Measurements from ENCODE around the gene DEPP1.
A peak's percentile ranks its signal among the peaks of the same experiment; 100 is the strongest.

DEPP1 gene

DNA sequence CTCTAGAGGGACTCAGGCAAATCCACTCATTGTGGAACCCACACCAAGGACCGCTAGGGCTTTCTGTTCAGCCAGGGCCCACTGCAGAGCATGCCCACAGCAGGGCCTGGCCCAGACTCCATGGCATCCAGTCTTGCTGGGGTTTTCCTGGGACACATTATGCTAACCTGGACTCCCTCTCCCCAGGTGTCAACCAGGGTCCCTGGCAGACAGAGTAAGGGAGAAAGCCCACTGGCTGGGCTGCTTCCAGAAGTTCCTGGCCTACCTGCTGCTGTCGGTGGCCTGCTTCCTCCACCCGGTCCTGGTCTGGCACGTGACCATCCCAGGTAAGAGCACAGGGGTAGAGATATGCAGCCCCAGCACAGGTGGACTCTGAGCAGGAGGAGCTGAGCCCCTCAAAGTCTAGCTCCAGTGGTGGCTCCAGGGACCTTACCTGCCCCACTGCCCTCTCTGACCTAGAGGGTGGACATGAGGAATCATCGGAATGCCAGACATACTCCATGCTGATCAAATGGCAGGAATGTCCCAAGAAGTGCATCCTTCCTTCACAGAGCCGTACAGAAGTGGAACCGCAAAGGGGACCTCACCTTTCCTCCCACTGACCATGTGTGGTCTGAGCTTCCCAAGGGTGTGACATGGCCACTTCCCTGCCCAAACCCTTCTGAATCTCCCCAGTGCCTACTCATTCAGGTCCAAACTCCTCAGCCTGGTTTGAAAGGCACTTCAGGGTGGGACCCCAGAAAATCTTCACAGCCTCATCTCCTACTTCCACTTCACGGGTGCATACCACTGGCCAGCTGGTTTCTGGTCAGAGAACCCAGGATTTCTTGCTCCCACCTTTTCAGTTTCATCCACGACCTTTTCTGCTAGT lies 44.9 kb downstream of the DEPP1 start:
- Mint-ChIP-seq H3K4me3 (no peak overlapping the region), H3K27ac (no peak overlapping the region), H3K36me3 (ENCODE audit: low read depth) (no peaks in the 10 kb centered on the region), H3K27me3 (peaks cover 5% of the 10 kb centered on the region), H3K9me3 (peaks cover 2% of the 10 kb centered on the region), H3K4me1 (ENCODE audit: low read depth) (peaks cover 2% of the 10 kb centered on the region)
- no peak for DNase-seq

DNA sequence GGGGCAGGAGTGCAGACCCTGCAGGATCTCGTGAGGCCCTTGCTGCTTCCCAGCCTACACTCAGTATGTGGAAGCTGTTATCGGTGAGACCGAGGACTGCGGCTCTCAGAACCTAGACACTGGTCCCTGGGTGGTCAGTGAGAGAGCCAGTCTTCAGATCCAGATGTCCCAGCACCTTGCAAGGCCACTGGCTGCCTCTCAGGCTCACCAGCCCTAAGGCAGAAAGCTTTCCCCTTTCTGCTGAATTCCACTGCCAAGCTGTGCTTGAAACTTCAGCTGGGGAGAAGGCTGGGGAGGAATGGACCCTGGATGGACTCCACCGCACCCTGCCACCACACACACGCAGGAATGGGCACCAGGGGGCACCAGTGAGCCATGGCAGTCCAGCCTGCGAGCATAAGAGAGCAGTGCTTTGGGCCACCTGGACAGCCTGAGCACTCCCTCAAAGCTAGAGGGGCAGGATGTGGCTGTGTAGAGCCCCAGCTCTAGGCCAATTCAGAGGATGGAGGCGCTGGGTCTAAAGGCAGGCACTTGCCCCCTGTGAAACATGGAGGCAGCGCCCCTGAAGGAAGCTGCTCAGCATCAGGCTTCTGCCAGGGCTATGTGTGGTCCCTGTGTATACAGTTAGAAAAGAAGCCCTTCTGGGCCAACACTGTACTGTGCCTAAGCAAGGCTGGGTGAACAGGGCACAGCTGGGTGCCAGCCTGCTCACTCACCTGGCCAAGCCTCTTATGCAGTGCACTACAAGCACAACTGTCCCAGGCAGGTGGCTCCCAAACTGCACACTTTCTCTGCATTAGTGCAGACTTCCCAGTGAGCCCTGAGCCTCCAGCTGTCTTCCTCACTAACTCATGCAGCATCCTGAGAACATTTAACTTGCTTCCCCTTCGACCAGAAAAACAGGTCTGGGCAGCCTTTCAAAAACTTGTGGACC lies 45.8 kb downstream of the DEPP1 start:
- Mint-ChIP-seq H3K36me3 (ENCODE audit: low read depth) (no peaks in the 10 kb centered on the region), H3K9me3 (no peaks in the 10 kb centered on the region), H3K27ac (no peak overlapping the region), H3K4me3 (no peak overlapping the region), H3K4me1 (ENCODE audit: low read depth) (peaks cover 2% of the 10 kb centered on the region), H3K27me3 (peaks cover 2% of the 10 kb centered on the region)
- peak; percentile 89 for DNase-seq

DNA sequence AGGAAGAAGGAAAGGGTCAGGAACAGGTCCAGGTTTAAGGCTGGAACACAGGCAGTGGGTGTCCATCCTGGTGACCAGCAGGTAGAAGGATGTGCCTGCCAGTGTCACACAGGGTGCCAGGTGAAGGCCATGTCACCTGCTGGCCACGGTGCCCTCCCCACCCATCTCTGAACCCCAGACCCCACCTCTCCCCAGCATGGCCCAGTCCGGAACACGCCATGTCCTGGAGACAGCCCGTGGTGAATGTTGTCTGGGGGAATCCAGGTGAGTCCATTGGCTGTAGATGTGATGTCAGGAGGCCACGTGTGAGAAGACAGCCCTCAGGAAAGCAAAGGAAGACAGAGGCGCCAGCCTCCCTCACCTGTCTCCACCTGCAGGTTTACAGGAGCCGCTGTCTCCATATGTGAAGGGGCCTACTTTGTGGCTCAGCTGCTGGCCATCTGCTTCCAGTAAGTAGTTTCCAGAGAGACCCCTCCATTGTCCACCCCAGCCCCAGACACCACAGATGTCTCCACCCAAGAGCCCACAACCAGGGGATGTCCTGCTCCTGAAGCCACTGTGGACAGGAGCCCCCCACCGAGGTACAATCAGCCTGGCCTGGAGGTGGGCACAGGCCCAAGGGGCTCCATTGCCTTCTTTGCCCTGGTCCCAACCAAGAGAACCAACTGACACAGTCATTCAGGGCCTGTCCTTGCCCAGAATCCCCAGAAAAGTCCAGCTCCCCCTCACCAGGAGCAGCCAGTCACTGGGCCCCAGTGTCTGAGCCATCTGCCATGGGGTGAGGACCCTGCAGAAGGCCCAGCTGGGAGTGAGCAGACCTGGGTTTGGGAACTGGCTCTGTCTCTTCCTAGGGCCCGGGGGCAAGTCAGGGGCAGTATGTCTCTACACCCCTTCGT lies 46.7 kb downstream of the DEPP1 start:
- Mint-ChIP-seq H3K27me3 (peaks cover 2% of the 10 kb centered on the region), H3K4me3 (no peak overlapping the region), H3K27ac (no peak overlapping the region), H3K9me3 (no peaks in the 10 kb centered on the region), H3K36me3 (ENCODE audit: low read depth) (no peaks in the 10 kb centered on the region), H3K4me1 (ENCODE audit: low read depth) (peaks cover 2% of the 10 kb centered on the region)
- DNase-seq: no peak

DNA sequence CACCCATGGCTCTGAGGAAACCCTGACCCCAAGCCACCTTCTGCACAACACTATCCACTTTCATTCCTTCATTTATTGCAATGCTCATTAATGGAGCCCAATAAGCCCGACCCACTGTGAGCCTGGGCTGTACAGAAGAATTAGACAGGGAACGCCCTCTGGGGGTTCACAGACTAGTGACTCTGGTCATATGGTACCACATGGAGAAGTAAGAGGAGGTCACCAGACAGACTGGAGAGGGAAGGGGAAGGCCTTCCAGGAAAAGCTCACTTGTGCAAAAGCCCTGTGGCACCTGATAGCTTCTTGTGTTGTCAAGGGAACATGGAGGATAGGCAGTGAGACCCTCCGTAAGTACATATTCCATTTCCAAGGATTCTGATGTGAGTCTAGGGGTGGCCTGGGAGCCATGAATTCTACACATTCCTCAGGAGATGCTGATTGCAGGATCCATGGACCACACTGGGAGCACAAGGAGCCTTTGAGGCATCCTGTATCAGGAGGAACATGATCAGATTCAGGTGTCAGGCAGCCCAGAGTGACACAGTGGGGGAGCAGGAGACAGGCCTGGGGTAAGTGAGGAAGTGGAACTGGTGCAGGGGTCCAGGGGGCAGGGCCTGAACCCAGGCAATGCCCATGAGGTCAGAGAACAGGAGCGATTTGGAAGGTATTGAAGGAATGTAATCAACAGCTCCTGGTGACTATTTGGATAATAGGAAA lies 47.5 kb downstream of the DEPP1 start:
- Mint-ChIP-seq H3K9me3 (no peaks in the 10 kb centered on the region), H3K27ac (no peak overlapping the region), H3K4me3 (no peak overlapping the region), H3K4me1 (ENCODE audit: low read depth) (peaks cover 2% of the 10 kb centered on the region), H3K27me3 (peaks cover 2% of the 10 kb centered on the region), H3K36me3 (ENCODE audit: low read depth) (no peaks in the 10 kb centered on the region)
- no peak for DNase-seq

DNA sequence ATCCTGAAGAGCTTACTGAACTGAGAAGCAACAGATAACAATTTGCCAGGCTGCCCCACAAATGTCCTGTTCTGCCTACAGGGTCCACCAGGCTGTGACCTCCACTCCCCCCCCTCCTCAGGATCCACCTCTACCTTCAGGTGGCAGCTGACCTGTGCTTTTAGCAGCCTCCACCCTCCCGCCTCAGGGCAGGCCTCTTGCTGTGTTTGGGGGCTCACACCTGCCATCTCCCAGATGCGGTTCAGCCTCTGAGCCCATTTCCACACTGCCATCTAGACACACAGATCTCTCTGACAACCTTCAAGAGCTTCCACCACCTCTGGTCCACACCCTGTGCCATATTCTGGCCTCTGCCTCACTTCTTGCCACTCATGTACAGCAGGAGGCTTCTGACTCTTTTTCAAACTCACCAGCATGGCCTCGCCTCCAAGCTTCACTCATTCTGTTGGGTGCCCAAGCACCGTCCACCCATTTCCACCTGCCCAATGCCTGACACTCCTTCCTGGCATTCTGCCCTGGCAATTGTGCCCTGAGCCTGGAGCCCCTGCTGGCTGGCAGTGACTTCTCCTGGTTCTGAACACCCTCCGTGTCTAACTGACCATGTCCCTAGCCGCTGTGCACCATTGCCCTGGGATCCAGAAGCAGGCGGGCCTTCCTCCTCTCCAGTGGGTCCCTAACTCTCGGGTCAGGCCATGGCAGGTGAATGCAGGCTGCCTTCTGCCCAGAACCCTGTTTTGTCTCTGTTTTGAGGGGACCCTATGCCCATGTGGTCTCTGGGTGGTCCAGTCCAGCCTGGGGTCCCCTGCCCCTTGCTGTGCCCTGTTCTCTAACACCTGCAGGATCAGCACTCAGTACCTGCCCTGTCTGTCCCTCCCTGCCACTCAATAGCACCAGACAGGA lies 49.0 kb downstream of the DEPP1 start:
- H3K9me3 Mint-ChIP-seq: no peaks in the 10 kb centered on the region
- no peaks in the 10 kb centered on the region for H3K4me1 Mint-ChIP-seq (ENCODE audit: low read depth)
- no peak overlapping the region for H3K27ac Mint-ChIP-seq
- no peaks in the 10 kb centered on the region for H3K36me3 Mint-ChIP-seq (ENCODE audit: low read depth)
- no peak for DNase-seq
- H3K4me3 Mint-ChIP-seq: no peak overlapping the region
- peaks cover 2% of the 10 kb centered on the region for H3K27me3 Mint-ChIP-seq

DNA sequence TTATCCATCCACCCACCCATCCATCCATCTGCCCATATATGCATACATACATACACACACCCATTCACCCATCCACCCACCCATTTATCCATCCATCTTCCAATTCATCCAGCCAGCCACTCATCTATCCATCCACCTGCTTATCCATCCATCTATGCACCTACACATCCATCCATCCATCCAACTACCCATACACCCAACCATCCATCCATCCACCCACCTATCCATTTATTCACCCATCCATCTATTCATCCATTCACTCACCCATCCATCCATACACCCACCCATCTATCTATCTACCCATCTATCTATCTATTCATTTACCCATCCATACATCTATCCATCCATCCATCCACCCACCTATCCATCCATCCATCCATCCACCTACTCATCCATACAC lies 50.1 kb downstream of the DEPP1 start:
- Mint-ChIP-seq H3K36me3 (ENCODE audit: low read depth) (no peaks in the 10 kb centered on the region), H3K4me1 (ENCODE audit: low read depth) (no peaks in the 10 kb centered on the region), H3K4me3 (no peak overlapping the region), H3K9me3 (no peaks in the 10 kb centered on the region), H3K27ac (no peak overlapping the region), H3K27me3 (no peaks in the 10 kb centered on the region)
- DNase-seq: no peak

DNA sequence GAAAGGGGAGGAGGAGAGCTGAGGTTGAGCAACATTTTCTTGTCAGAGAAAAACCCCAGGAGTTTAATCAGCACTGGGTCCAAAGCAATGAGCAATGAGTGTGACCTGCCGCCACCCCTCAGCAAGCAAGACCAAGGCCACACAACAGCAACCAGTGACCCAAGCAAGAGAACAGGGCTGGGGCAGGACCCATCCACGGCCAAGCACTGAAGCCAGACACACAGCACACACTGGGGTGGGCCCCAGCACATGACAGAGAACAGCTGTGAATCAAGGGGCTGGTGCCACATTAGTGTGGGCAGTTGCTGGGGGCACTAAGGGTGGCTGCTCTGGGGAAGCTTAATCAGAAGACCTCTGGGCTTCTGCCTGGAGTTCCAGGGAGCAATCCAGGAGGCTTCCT lies 51.3 kb downstream of the DEPP1 start:
- Mint-ChIP-seq H3K9me3 (no peaks in the 10 kb centered on the region), H3K27me3 (no peaks in the 10 kb centered on the region), H3K4me3 (no peak overlapping the region), H3K4me1 (ENCODE audit: low read depth) (no peaks in the 10 kb centered on the region), H3K36me3 (ENCODE audit: low read depth) (no peaks in the 10 kb centered on the region), H3K27ac (no peak overlapping the region)
- no peak for DNase-seq

DNA sequence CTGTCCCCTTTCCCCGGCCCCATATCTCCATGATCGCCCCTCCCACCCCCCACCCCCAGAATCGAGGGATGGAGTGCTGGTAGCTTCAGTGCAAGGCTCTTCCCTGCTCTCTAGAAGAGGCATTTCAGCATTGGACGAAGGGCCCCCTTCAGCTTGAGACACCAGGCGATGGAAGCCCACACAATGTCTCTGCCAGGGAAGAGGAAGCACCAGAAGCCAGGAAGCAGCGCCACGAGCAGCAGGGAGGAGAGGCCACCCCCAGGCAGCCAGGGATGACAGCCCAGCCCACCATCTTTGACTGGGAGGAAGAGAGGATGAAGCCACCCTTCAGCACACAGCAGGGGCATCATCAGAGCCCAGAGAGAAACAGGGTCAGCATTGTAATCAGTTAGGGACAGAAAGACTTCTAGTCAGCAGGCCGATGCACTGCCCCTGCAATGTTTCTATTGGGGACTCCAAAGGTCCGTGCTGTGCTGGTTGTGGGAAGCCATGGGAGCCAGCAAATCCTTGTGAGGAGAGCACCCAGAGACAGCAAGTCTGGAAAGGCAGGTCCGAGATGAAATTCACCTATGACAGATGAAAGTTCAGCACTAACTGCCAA lies 51.8 kb downstream of the DEPP1 start:
- Mint-ChIP-seq H3K4me3 (no peak overlapping the region), H3K27ac (no peak overlapping the region), H3K9me3 (no peaks in the 10 kb centered on the region), H3K4me1 (ENCODE audit: low read depth) (no peaks in the 10 kb centered on the region), H3K36me3 (ENCODE audit: low read depth) (no peaks in the 10 kb centered on the region), H3K27me3 (no peaks in the 10 kb centered on the region)
- no peak for DNase-seq

Data from activated T-cell treated with anti-CD3 and anti-CD28 coated beads, Interleukin-2, amount 50 U/mL, for 24 hours (primary cell).